ENCODE data around the gene POLR3GL. TPM values are rescaled to one million over a fixed set of nuclear protein-coding genes. Genes with fewer than 3 reads are reported as not detected.
A peak's percentile ranks its signal among the peaks of the same experiment; 100 is the strongest.

The POLR3GL gene
- total RNA-seq, 1 experiment from 2014 or later = 9.9 TPM

DNA sequence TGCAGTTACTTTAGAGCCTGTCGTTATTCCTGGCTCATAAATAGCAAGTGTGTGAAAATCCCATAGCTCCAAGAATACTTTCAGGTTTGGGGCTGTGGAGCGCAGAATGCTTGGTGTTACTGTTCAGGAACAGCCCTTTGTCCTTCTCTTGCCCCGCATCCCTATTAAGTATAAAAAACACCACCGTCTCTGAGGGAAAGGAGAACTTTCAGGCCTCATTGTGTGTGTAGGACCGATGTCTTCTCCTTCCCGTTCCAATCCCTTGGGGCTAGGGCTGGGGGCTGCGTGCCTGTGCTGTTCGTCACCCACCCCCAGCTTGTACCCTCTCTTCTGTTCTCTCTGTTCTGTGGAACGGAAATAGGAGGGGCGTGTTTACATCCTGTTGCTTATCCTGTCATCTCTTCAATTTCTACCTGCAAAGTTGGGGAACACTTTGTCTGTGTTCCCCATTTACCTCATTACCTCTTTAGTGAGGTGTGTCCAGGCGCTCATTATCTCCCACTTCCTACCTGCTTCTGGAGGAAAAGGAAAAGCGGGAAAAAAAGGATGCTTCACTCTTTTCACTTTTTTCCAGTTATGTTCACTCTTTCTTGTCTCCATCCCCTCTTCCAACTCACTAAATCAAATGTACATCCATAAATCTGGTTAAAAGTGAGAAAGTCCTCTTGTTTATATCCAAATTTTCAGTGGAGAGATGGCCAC, 32.7 kb downstream of the POLR3GL start:
- no peak for DNase-seq
- peak overlapping the region; percentile 83 for H3K27ac Mint-ChIP-seq (ENCODE audit: unreplicated experiment)
- peaks cover 12% of the 10 kb centered on the region for H3K36me3 Mint-ChIP-seq (ENCODE audit: insufficient read depth, unreplicated experiment)
- intact Hi-C loops (cut with micrococcal nuclease; ENCODE audit: unreplicated experiment) = no loop called here
- CTCF ChIA-PET = interaction anchor here (1.4 to 1.5 kb wide), 2 partner anchors 18 to 105 kb away, joined by 3 to 4 read pairs; no protein-coding TSS in a partner anchor
- peaks cover 47% of the 10 kb centered on the region for H3K4me1 Mint-ChIP-seq (ENCODE audit: low read depth, unreplicated experiment)
- no TSS peak for BruUV-seq (replicated peaks)
- peak overlapping the region; percentile 78 for H3K4me3 Mint-ChIP-seq (ENCODE audit: low read depth, unreplicated experiment)
- no peaks in the 10 kb centered on the region for H3K27me3 Mint-ChIP-seq (ENCODE audit: unreplicated experiment)
- TF ChIP-seq, protein P1, sequence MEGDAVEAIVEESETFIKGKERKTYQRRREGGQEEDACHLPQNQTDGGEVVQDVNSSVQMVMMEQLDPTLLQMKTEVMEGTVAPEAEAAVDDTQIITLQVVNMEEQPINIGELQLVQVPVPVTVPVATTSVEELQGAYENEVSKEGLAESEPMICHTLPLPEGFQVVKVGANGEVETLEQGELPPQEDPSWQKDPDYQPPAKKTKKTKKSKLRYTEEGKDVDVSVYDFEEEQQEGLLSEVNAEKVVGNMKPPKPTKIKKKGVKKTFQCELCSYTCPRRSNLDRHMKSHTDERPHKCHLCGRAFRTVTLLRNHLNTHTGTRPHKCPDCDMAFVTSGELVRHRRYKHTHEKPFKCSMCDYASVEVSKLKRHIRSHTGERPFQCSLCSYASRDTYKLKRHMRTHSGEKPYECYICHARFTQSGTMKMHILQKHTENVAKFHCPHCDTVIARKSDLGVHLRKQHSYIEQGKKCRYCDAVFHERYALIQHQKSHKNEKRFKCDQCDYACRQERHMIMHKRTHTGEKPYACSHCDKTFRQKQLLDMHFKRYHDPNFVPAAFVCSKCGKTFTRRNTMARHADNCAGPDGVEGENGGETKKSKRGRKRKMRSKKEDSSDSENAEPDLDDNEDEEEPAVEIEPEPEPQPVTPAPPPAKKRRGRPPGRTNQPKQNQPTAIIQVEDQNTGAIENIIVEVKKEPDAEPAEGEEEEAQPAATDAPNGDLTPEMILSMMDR (IDR thresholded peaks at IDR 0.05; ENCODE audit: unreplicated experiment) = no peak
- no peaks in the 10 kb centered on the region for H3K9me3 Mint-ChIP-seq (ENCODE audit: low read depth, unreplicated experiment)

DNA sequence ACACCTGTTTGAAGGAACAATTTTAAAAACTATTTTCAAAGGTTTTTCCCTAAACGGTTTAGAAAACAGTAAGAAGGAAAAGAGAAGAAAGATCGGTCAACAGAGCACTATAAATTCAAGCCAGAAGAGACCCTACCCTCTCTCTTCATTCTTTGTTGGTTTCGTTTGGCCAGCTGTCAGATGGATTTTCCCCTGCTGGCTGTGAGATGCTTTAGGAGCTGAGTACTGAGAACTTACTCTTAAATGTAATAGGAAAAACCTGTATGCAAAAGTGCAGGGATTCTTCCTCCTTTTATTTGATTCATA, 33.2 kb downstream of the POLR3GL start:
- H3K9me3 Mint-ChIP-seq (ENCODE audit: low read depth, unreplicated experiment) = no peaks in the 10 kb centered on the region
- no peak overlapping the region for H3K27ac Mint-ChIP-seq (ENCODE audit: unreplicated experiment)
- H3K27me3 Mint-ChIP-seq (ENCODE audit: unreplicated experiment) = no peaks in the 10 kb centered on the region
- intact Hi-C loops (cut with micrococcal nuclease; ENCODE audit: unreplicated experiment) = no loop called here
- no TSS peak for BruUV-seq (replicated peaks)
- no peak for DNase-seq
- peaks cover 12% of the 10 kb centered on the region for H3K36me3 Mint-ChIP-seq (ENCODE audit: insufficient read depth, unreplicated experiment)
- peak overlapping the region; percentile 78 for H3K4me3 Mint-ChIP-seq (ENCODE audit: low read depth, unreplicated experiment)
- H3K4me1 Mint-ChIP-seq (ENCODE audit: low read depth, unreplicated experiment) = peaks cover 47% of the 10 kb centered on the region
- TF ChIP-seq, protein P1 (IDR thresholded peaks at IDR 0.05; ENCODE audit: unreplicated experiment) = no peak
- CTCF ChIA-PET = interaction anchor here (1.1 kb wide), 1 partner anchor 19 kb away, joined by 5 read pairs; no protein-coding TSS in a partner anchor

DNA sequence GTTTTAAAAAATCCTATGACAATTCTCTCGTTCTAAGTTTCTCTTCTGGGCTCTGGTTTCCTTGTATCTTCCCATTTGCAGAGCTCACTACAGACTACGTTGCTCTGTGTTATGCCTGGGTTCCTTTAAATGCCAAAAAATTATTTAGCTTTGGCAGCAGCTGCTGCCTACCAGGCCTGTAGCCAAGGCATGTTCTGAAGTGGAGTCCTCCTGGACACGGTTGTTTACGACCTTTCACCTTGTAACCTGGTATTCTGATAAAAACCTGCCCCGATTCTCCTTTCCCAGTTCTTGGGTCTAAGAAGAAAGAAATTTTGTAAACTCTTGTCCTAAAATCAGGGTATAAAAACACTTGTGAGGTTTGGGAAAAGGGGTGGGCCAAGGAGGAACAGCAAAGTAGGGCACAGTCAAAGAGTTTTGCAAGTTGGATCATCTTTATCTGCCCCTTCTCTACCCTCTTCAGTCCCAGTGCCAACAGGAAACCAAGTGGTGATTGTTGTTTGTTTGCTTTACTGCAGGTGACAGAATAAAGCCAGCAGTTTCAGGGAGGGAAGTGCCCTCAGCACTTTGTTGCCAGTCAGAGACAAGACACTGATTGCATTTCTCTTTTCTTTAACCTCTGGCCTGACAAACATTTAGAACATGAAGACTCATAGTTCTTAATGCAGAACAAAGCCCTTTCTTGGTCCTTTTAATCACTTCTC, 35.0 kb downstream of the POLR3GL start:
- CTCF ChIA-PET = no interaction called here
- no peak overlapping the region for H3K27ac Mint-ChIP-seq (ENCODE audit: unreplicated experiment)
- TF ChIP-seq, protein P1 (IDR thresholded peaks at IDR 0.05; ENCODE audit: unreplicated experiment) = no peak
- no peak for DNase-seq
- intact Hi-C loops (cut with micrococcal nuclease; ENCODE audit: unreplicated experiment) = no loop called here
- no TSS peak for BruUV-seq (replicated peaks)
- peaks cover 12% of the 10 kb centered on the region for H3K36me3 Mint-ChIP-seq (ENCODE audit: insufficient read depth, unreplicated experiment)
- peaks cover 47% of the 10 kb centered on the region for H3K4me1 Mint-ChIP-seq (ENCODE audit: low read depth, unreplicated experiment)
- no peaks in the 10 kb centered on the region for H3K9me3 Mint-ChIP-seq (ENCODE audit: low read depth, unreplicated experiment)
- no peaks in the 10 kb centered on the region for H3K27me3 Mint-ChIP-seq (ENCODE audit: unreplicated experiment)
- no peak overlapping the region for H3K4me3 Mint-ChIP-seq (ENCODE audit: low read depth, unreplicated experiment)

DNA sequence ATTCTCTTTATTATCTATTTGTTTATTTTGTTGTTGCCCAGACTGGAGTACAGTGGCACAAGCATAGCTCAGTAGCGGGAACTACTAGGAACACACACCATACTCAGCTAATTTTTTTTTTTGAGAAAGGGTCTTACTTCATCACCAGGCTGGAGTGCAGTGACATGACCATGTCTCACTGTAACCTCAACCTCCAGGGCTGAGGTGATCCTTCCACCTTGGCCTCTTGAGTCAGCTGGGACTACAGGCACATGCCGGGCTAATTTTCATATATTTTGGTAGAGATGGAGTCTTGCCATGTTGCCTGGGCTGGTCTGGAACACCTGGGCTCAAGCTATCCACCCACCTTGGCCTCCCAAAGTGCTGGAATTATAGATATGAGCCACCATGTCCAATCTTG, 37.2 kb downstream of the POLR3GL start:
- no peaks in the 10 kb centered on the region for H3K27me3 Mint-ChIP-seq (ENCODE audit: unreplicated experiment)
- BruUV-seq (replicated peaks) = no TSS peak
- intact Hi-C loops (cut with micrococcal nuclease; ENCODE audit: unreplicated experiment) = no loop called here
- H3K9me3 Mint-ChIP-seq (ENCODE audit: low read depth, unreplicated experiment) = no peaks in the 10 kb centered on the region
- H3K36me3 Mint-ChIP-seq (ENCODE audit: insufficient read depth, unreplicated experiment) = peaks cover 7% of the 10 kb centered on the region
- H3K4me3 Mint-ChIP-seq (ENCODE audit: low read depth, unreplicated experiment) = no peak overlapping the region
- CTCF ChIA-PET = interaction anchor here (0.5 to 1.5 kb wide), 3 partner anchors 11 to 273 kb away, joined by 4 to 11 read pairs (median 5); no protein-coding TSS in a partner anchor
- H3K4me1 Mint-ChIP-seq (ENCODE audit: low read depth, unreplicated experiment) = peaks cover 30% of the 10 kb centered on the region
- TF ChIP-seq, protein P1 (IDR thresholded peaks at IDR 0.05; ENCODE audit: unreplicated experiment) = no peak
- no peak for DNase-seq
- H3K27ac Mint-ChIP-seq (ENCODE audit: unreplicated experiment) = no peak overlapping the region
